Large intestine (tissue), 3 donors: ENCODE results near the gene SORCS2. TPM values are rescaled to one million over a fixed set of nuclear protein-coding genes. Genes with fewer than 3 reads are reported as not detected.

ENCODE experiments used
- DNase-seq, 2 donors: peaks; one replicate each; pipeline versions ENCODE4 v3.0.0 to v3.0.0-alpha.2; 2013
- H3K27ac ChIP-seq: one replicate; pipeline ENCODE4 v1.5.1; 2013; ENCODE audit warnings: low read length
- H3K27me3 ChIP-seq: 2 replicates; pipeline ENCODE4 v1.6.1; 2013; ENCODE audit warnings: low read length; ENCODE audit not compliant: control insufficient read depth, insufficient read depth
- H3K36me3 ChIP-seq: 2 replicates; pipeline ENCODE4 v1.6.1; 2013; ENCODE audit warnings: low read length; ENCODE audit not compliant: control insufficient read depth, insufficient read depth
- H3K4me1 ChIP-seq: one replicate; pipeline ENCODE4 v1.6.1; 2013; ENCODE audit warnings: low read length; ENCODE audit not compliant: control insufficient read depth, insufficient read depth
- H3K4me3 ChIP-seq: one replicate; pipeline ENCODE4 v1.5.1; 2013; ENCODE audit warnings: low read length
- H3K9me3 ChIP-seq: one replicate; pipeline ENCODE4 v1.6.1; 2013; ENCODE audit warnings: mild to moderate bottlenecking, low read depth, low read length, moderate library complexity; ENCODE audit not compliant: control insufficient read depth
- WGBS: methylation state at CpG from one replicate; pipeline ENCODE4 v1.1.5; 2013; ENCODE audit warnings: low lambda C conversion rate; ENCODE audit not compliant: insufficient coverage; 5-methylcytosine and 5-hydroxymethylcytosine counted together
- polyA plus RNA-seq: library from polyadenylated mRNA; unstranded; fragments of 120-200 nt; gene quantifications from one replicate; pipeline ENCODE4 v1.2.1, GENCODE V29; 2013

SORCS2 gene
- polyA plus RNA-seq, 1 donor, result 3.6 TPM

DNA sequence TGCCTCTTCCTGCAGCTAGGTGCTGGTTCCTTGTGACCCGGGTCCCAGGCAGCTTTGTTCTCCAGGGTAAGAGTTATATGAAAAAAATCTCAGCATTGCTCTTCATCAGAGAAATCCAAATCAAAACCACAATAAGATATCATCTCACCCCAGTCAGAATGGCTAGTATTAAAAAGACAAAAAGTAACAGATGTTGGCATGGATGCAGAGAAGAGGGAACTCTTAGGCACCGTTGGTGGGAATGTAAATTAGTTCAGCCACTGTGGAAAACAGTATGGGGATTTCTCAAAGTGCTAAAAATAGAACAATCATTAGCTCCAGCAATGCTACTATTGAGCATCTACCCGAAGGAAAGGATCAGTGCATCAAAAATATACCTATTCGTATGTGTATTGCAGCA is 61.5 kb downstream of the SORCS2 start:
- H3K4me1 ChIP-seq, result peaks cover 4% of the 10 kb centered on the region
- no peaks in the 10 kb centered on the region for H3K36me3 ChIP-seq
- no peak overlapping the region for H3K27ac ChIP-seq
- DNase-seq, result no peak
- no peak overlapping the region for H3K4me3 ChIP-seq
- no peaks in the 10 kb centered on the region for H3K27me3 ChIP-seq
- no peaks in the 10 kb centered on the region for H3K9me3 ChIP-seq
- 60% methylated on average over 2 of the region's 4 CpGs for WGBS

DNA sequence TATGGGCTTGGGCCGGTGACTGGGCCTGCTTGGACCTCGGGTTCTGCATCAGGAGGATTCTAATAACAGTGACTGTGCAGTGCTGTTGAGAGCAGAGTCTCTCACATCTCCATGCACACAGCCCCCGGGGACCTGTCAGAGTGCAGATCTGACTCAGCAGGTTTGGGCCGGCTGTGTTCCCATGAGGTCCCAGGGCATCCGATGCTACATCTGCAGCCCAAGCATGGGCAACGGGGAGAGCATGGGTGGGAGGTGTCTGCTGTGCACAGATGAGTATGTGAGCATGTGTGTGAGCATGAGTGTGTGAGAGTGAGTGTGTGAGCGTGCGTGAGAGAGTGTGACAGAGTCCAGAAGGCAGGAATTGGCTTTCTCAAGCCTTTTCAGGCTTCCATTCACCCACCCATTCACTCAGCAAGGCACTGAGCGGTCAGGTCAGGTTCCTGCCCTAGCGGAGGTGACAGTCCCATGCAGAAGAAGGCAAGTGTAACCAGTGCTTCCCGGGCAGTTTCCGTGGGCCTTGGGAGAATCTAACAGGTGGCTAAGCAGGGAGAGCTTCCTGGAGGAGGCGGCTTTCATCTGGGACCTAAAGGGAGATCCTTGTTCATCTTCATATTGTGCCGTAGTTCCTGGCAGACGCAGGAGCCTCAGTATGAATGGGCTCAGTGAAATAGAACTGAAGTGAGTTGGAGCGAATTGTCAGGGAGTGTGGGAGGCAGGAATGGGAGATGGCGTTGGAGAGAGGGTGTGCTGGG is 62.6 kb downstream of the SORCS2 start:
- H3K4me3 ChIP-seq, result no peak overlapping the region
- no peak overlapping the region for H3K27ac ChIP-seq
- H3K4me1 ChIP-seq, result peaks cover 1% of the 10 kb centered on the region
- no peaks in the 10 kb centered on the region for H3K36me3 ChIP-seq
- no CpG with 5 or more reads among the region's 17 CpGs for WGBS
- no peak for DNase-seq
- no peaks in the 10 kb centered on the region for H3K27me3 ChIP-seq
- no peaks in the 10 kb centered on the region for H3K9me3 ChIP-seq

DNA sequence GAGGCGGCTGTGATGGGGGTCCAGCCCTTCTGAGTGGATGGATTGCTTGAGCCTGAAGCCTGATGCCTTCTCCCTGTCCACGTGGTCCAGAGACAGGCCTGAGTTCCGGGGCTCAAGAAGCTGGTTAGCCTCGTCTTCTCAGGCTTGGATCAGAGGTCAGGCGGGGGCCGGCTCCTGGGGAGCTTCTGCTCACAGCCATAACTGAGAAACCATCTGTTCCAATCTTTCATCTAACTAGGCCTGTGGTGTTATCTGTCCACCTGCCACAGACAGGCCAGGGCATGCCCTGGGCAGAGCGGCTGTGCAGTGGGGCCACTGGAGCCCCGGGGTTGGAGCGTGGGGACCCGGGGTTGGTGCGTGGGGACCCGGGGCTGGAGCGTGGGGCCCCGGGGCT is 63.1 kb downstream of the SORCS2 start:
- no peaks in the 10 kb centered on the region for H3K4me1 ChIP-seq
- H3K36me3 ChIP-seq, result no peaks in the 10 kb centered on the region
- WGBS, result no CpG with 5 or more reads among the region's 14 CpGs
- H3K9me3 ChIP-seq, result no peaks in the 10 kb centered on the region
- H3K27ac ChIP-seq, result no peak overlapping the region
- DNase-seq, result no peak
- H3K4me3 ChIP-seq, result no peak overlapping the region
- H3K27me3 ChIP-seq, result no peaks in the 10 kb centered on the region

DNA sequence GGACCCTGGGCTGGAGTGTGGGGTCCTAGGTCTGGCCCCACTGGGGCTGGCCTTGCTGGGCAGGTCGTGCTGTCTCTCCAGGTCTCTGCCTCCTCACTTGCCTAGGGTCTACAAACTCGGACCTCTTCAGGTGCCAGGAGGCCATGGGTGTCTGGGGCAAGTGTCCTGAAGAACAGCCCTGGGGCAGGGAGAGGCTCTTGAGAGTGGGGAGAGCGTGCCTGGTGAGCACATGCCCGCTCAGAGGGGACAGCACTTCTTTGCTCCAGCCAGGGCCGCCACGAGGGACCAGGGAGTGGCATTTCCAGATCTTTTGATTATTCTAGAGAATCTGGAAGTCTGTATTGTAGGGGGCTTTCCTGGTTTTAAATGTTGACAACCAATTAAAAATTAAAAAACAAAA is 63.7 kb downstream of the SORCS2 start:
- Histone ChIP-seq H3K4me1 (no peaks in the 10 kb centered on the region), H3K9me3 (no peaks in the 10 kb centered on the region), H3K27ac (no peak overlapping the region), H3K27me3 (no peaks in the 10 kb centered on the region), H3K36me3 (no peaks in the 10 kb centered on the region), H3K4me3 (no peak overlapping the region)
- no peak for DNase-seq
- no CpG with 5 or more reads among the region's 6 CpGs for WGBS

DNA sequence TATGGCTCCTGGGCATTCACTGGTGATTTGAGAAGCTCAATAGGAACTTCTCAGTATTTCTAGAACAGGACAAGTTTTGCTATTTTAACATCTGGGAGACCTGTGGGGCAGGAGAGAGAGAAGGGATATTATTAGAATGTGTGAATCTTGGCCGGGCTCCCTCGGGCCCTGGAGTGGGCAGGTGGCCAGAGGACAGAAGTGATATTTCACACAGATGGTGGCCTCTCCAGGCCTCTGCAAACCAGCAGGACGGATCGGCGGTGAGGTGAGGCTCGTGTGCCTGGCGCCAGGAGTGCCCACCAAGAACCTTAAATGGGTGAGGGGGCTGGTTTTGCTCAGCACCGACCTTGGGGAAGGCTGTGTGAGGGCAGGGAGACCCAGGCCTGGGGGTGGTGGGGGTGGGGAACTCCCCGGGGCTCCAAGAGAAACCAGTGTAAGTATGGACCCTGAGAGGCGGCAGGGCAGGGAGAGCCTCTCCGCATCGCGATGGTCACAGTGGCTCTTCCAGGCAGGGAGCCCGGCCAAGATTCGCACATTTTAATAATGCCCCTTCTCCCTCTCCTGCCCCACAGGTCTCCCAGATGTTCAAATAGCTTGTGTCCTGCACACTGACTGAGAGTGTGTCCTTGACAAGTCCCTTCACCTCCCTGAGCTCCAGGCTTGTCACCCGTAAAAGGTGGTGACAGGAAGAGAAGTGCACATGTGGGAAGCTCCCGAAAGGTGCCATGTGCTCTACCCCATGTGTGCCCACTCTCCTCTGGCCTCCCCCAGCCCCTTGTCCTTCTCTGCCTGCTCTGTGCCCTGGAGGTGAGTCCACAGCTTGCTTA is 64.9 kb downstream of the SORCS2 start:
- Histone ChIP-seq H3K36me3 (no peaks in the 10 kb centered on the region), H3K27ac (no peak overlapping the region)
- no peak for DNase-seq

DNA sequence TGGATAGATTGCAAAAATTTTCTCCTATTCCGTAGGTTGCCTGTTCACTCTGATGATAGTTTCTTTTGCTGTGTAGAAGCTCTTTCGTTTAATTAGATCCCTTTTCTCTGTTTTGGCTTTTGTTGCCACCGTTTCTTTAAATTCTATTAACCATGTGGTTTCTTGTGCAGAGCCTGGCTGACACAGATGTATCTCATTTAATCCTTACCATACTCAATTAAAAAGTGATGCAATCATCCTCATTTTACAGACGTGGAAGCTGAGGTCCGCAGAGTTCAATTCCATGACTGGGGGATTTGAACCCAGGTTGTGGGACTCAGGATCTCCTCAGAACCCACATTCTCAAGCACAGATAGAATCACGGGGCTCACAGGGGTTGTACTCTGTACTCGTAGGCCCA is 66.7 kb downstream of the SORCS2 start:
- H3K36me3 ChIP-seq, result no peaks in the 10 kb centered on the region
- H3K27ac ChIP-seq, result no peak overlapping the region
- DNase-seq, result no peak
- H3K9me3 ChIP-seq, result no peaks in the 10 kb centered on the region
- H3K4me3 ChIP-seq, result no peak overlapping the region
- H3K27me3 ChIP-seq, result no peaks in the 10 kb centered on the region
- H3K4me1 ChIP-seq, result no peaks in the 10 kb centered on the region
- WGBS, result 100% methylated on average over 2 of the region's 7 CpGs

More for the DNA sequence above, 64.9 kb downstream of the SORCS2 start:
- no peaks in the 10 kb centered on the region for H3K27me3 ChIP-seq
- H3K4me3 ChIP-seq, result no peak overlapping the region
- no peaks in the 10 kb centered on the region for H3K9me3 ChIP-seq
- H3K4me1 ChIP-seq, result no peaks in the 10 kb centered on the region
- no CpG with 5 or more reads among the region's 17 CpGs for WGBS

DNA sequence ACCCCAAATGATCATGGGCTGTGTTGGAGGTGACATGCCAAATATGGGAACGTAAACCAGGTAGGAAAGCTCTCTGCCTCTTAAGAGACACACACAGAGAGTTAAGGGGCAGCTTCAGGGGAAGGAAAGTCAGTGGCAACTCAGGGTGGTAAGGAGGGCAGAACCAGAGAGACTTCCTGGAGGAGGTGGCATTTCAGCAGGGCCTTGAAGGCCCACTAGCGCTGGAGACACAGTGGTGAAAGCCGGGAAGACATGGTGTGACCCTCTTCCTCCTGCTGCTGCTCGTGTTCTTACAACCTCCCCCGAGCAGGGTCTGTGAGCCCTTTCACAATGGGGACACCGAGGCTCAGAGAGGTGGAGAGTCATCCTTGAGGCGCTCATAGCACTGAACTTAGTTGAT is 68.2 kb downstream of the SORCS2 start:
- H3K4me3 ChIP-seq, result no peak overlapping the region
- no peaks in the 10 kb centered on the region for H3K27me3 ChIP-seq
- no peak overlapping the region for H3K27ac ChIP-seq
- H3K36me3 ChIP-seq, result no peaks in the 10 kb centered on the region
- H3K4me1 ChIP-seq, result no peaks in the 10 kb centered on the region
- H3K9me3 ChIP-seq, result no peaks in the 10 kb centered on the region
- no peak for DNase-seq
- no CpG with 5 or more reads among the region's 7 CpGs for WGBS

DNA sequence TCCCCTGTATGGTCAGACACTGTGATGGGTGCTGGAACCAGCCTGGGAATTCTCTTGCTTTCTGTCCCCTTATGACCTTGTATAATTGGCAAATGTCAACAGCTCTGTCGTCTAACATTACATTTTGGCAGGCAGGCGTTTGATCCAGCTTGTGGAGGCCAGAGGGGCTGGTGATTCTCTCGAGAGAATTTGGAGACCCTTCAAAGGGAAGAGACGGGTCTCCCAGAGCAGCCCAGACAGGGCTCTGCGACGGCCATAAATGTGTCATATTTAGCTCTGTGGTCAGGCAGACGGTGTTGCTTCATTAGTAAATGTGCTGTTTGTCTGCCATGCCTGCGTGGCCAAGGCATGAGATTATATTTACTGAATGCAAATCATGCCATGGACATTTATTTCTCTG is 68.7 kb downstream of the SORCS2 start:
- no peaks in the 10 kb centered on the region for H3K9me3 ChIP-seq
- no peak for DNase-seq
- no peaks in the 10 kb centered on the region for H3K36me3 ChIP-seq
- no peaks in the 10 kb centered on the region for H3K4me1 ChIP-seq
- no peak overlapping the region for H3K27ac ChIP-seq
- no peaks in the 10 kb centered on the region for H3K27me3 ChIP-seq
- H3K4me3 ChIP-seq, result no peak overlapping the region
- WGBS, result no CpG with 5 or more reads among the region's 8 CpGs

DNA sequence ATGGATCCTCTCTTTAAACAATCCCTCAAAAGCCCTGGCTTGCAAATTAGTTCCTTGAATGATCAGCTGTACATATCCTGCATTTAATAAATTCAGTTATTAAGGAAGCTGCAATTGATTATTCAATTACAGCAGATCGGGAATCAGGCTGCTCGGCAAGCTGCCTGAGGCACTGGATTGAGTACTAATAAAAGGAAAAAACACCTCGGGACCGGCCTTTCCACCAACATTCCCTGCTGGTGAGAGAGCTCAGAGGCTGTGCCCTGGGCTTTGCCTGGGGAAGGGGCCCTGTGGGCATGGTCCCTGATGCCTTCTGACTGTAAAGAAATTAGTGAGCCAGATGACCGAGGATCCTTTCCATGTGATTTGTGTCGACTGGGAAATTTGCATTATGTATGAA is 69.2 kb downstream of the SORCS2 start:
- H3K4me3 ChIP-seq, result no peak overlapping the region

DNA sequence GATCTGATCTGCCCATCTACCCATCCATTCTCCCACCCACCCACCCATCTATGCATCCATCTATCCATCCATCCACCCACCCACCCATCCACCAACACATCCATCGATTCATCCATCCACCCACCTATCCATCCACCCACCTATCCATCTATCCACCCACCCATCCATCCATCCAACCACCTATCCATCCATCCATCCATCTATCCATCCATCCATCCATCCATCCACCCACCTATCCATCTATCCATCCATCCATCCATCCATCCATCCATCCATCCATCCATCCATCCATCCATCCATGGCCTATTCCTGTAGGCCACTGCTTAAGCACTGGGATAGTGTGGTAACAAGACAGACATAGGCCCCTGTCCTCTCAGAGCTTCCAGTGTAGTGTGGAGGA is 69.8 kb downstream of the SORCS2 start:
- Histone ChIP-seq H3K4me3 (no peak overlapping the region), H3K9me3 (no peaks in the 10 kb centered on the region), H3K27ac (no peak overlapping the region), H3K4me1 (no peaks in the 10 kb centered on the region), H3K27me3 (no peaks in the 10 kb centered on the region), H3K36me3 (no peaks in the 10 kb centered on the region)
- DNase-seq, result no peak
- no CpG with 5 or more reads among the region's 1 CpG for WGBS

More for the DNA sequence above, 69.2 kb downstream of the SORCS2 start:
- DNase-seq, result no peak
- Histone ChIP-seq H3K9me3 (no peaks in the 10 kb centered on the region), H3K36me3 (no peaks in the 10 kb centered on the region), H3K27me3 (no peaks in the 10 kb centered on the region), H3K4me1 (no peaks in the 10 kb centered on the region), H3K27ac (no peak overlapping the region)
- 92% methylated on average over 2 of the region's 6 CpGs for WGBS
